Retinal pigment epithelial cell (primary cell): ENCODE data around the gene PTX4.

Experiments
- DNase-seq: peaks from one replicate; pipeline ENCODE4 v3.0.0-alpha.2; 2010; ENCODE audit warnings: low read depth
- H3K4me3 ChIP-seq: 2 replicates; pipeline ENCODE4 v1.5.1; 2011; ENCODE audit warnings: mild to moderate bottlenecking, low read length, control low read depth, moderate library complexity
- TF ChIP-seq, protein P1 (sequence below): conservative IDR thresholded peaks from 2 replicates; pipeline ENCODE4 v1.5.1; 2011; ENCODE audit warnings: low read depth, low read length, control low read depth, inconsistent platforms

Gene PTX4

GRCh38 chr16:1455190-1456171, 33.3 kb downstream of the PTX4 start:
- no peak overlapping the region for H3K4me3 ChIP-seq
- DNase-seq: no peak
- TF ChIP-seq, protein P1, sequence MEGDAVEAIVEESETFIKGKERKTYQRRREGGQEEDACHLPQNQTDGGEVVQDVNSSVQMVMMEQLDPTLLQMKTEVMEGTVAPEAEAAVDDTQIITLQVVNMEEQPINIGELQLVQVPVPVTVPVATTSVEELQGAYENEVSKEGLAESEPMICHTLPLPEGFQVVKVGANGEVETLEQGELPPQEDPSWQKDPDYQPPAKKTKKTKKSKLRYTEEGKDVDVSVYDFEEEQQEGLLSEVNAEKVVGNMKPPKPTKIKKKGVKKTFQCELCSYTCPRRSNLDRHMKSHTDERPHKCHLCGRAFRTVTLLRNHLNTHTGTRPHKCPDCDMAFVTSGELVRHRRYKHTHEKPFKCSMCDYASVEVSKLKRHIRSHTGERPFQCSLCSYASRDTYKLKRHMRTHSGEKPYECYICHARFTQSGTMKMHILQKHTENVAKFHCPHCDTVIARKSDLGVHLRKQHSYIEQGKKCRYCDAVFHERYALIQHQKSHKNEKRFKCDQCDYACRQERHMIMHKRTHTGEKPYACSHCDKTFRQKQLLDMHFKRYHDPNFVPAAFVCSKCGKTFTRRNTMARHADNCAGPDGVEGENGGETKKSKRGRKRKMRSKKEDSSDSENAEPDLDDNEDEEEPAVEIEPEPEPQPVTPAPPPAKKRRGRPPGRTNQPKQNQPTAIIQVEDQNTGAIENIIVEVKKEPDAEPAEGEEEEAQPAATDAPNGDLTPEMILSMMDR: no peak

- H3K4me3 ChIP-seq: no peak overlapping the region
- no peak for DNase-seq
- TF ChIP-seq, protein P1: no peak
Measured at GRCh38 chr16:1454561-1454960, 34.2 kb downstream of the PTX4 start.

- TF ChIP-seq, protein P1: no peak
- no peak overlapping the region for H3K4me3 ChIP-seq
- no peak for DNase-seq
Measured at GRCh38 chr16:1453316-1453715, 35.4 kb downstream of the PTX4 start.

DNA sequence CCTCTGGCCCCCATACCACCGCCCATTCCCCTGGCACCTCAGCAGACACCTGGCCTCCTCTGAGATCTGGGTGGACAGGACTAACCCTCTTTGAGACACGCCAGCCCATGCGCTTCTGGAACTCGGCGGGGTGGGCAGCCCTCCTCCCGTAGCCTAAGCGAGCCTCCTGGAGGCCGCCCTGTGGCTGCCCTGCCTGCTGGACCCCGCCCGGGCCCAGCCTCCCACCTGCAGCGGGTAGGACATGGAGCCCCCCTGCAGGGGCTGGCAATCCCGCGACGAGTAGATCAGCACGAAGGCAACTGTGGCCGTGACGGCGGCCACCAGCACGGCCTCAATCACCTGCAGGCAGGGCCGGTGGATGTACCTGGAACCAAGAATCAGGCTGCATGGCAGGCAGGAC, 36.2 kb downstream of the PTX4 start:
- TF ChIP-seq, protein P1: no peak
- no peak for DNase-seq
- H3K4me3 ChIP-seq: no peak overlapping the region

DNA sequence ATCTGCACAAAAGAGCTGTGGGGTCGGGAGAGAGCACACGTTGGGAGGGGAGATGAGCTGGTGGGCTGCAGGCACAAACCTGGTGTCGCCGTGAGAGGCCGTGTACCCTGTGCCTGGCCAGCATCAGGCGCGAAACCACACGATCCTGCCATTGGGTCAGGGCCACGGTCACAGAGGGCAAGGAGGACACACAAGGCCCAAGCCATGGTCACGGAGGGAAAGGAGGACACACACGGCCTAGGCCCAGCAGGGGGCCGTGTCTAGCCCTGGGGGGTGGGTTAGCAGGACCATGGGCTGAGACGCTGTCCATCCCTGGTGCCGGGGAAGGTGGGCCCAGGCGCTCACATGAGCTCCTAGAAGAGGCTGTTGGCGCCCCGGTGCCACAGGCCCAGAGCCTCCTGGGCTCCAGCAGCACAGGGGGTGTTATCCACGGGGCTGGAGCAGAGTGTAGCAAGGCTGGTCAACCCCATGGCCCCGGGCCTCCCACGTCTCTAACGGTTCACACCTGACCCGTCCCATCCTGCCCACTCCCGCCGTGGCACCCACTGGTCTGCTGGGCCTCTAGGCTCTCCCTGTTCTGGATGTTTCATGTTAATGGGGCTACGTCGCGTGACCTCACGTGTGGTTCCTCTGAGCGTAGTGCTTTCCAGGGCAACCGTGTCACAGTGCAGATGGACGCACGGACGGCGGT, 36.9 kb downstream of the PTX4 start:
- TF ChIP-seq, protein P1: no peak
- no peak for DNase-seq

GRCh38 chr16:1450841-1451240, 37.9 kb downstream of the PTX4 start:
- H3K4me3 ChIP-seq: no peak overlapping the region
- no peak for DNase-seq
- TF ChIP-seq, protein P1: no peak

More for the DNA sequence above, 36.9 kb downstream of the PTX4 start:
- H3K4me3 ChIP-seq: no peak overlapping the region
